ENCODE measurements around the gene LMX1B.

GRCh38 chr9:126613651-126614050, at the start of gene LMX1B:
- TF ChIP-seq, protein P1, sequence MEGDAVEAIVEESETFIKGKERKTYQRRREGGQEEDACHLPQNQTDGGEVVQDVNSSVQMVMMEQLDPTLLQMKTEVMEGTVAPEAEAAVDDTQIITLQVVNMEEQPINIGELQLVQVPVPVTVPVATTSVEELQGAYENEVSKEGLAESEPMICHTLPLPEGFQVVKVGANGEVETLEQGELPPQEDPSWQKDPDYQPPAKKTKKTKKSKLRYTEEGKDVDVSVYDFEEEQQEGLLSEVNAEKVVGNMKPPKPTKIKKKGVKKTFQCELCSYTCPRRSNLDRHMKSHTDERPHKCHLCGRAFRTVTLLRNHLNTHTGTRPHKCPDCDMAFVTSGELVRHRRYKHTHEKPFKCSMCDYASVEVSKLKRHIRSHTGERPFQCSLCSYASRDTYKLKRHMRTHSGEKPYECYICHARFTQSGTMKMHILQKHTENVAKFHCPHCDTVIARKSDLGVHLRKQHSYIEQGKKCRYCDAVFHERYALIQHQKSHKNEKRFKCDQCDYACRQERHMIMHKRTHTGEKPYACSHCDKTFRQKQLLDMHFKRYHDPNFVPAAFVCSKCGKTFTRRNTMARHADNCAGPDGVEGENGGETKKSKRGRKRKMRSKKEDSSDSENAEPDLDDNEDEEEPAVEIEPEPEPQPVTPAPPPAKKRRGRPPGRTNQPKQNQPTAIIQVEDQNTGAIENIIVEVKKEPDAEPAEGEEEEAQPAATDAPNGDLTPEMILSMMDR (conservative IDR thresholded peaks at IDR 0.05 in 1 of 2, IDR thresholded peaks at IDR 0.05 in 1 of 2; ENCODE audit: low read depth in 1 of 2, low read length in 2 of 2): no peak
- no peak for TF ChIP-seq EZH2 (IDR thresholded peaks at IDR 0.05; ENCODE audit: low read length, missing control alignments)
